GM10266 (cell line): ENCODE results near the gene PWWP2B.

Experiments used
- DNase-seq: peaks from one replicate; pipeline ENCODE4 v3.0.0; 2012; ENCODE audit errors: extremely low spot score
- CTCF ChIP-seq: IDR thresholded peaks from 2 replicates; pipeline ENCODE4 v1.5.1; 2012; ENCODE audit warnings: mild to moderate bottlenecking, low read depth; ENCODE audit not compliant: control insufficient read depth, insufficient read depth; ENCODE audit errors: missing control alignments

PWWP2B gene

GRCh38 chr10:132414402-132415016 lies 17.5 kb downstream of the PWWP2B start:
- no peak for TF ChIP-seq CTCF
- no peak for DNase-seq

GRCh38 chr10:132415255-132415654 lies 18.3 kb downstream of the PWWP2B start:
- DNase-seq, result no peak
- no peak for TF ChIP-seq CTCF

GRCh38 chr10:132415956-132416355 lies 19.0 kb downstream of the PWWP2B start:
- DNase-seq, result no peak
- no peak for TF ChIP-seq CTCF

GRCh38 chr10:132416566-132417256 lies 19.7 kb downstream of the PWWP2B start:
- no peak for TF ChIP-seq CTCF
- no peak for DNase-seq

GRCh38 chr10:132417257-132417910 lies 20.4 kb downstream of the PWWP2B start:
- DNase-seq, result no peak
- TF ChIP-seq CTCF, result no peak

- DNase-seq, result no peak
- TF ChIP-seq CTCF, result no peak
These were observed 21.0 kb downstream of the PWWP2B start for GRCh38 chr10:132417957-132418441.
